BE2C (cell line): Measurements from ENCODE around the gene ENGASE.

Source experiments
- DNase-seq: peaks from one replicate; pipeline ENCODE4 v3.0.0-alpha.2; 2020
- H3K27me3 ChIP-seq: fragments of 250-450 bp; sonication (Bioruptor Pico); 2 replicates; pipeline ENCODE4 v1.5.1; 2020; ENCODE audit warnings: mild to moderate bottlenecking
- H3K36me3 ChIP-seq: fragments of 250-450 bp; sonication (Bioruptor Pico); 2 replicates; pipeline ENCODE4 v1.5.1; 2020; ENCODE audit warnings: mild to moderate bottlenecking
- H3K4me1 ChIP-seq: fragments of 250-450 bp; sonication (Bioruptor Pico); 2 replicates; pipeline ENCODE4 v1.5.1; 2020
- H3K4me3 ChIP-seq: 2 replicates; pipeline ENCODE4 v1.5.1; 2011; ENCODE audit warnings: low read depth, low read length
- H3K9me3 ChIP-seq: fragments of 250-450 bp; sonication (Bioruptor Pico); 2 replicates; pipeline ENCODE4 v1.5.1; 2020
- CTCF ChIP-seq: IDR thresholded peaks from 2 replicates; pipeline ENCODE4 v1.5.1; 2012; ENCODE audit warnings: mild to moderate bottlenecking, low read depth, low read length

ENGASE gene

DNA sequence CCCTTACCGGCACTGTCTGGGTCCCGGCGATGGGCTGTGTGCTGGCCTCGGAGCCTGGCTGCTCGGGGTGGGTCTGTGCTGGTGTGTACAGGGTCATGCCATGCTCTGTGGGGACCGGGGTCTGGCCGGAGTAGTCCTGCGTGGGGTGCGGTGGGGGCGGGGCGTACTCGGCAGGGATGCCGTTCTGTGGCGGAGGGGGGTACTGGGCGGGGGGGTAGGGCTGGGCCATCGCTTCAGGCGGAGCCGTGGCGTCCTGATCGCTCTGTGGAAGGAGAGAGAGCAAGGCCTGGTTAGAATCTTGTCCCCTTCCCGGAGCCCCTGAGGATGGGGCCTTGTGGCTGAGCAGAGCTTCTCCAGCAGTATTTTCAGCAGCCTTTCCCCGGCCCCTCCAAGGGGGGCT is 40.9 kb downstream of the ENGASE start:
- H3K4me1 ChIP-seq = peaks cover 13% of the 10 kb centered on the region
- no peak overlapping the region for H3K4me3 ChIP-seq
- H3K27me3 ChIP-seq = peaks cover 35% of the 10 kb centered on the region
- H3K9me3 ChIP-seq = no peaks in the 10 kb centered on the region
- H3K36me3 ChIP-seq = no peaks in the 10 kb centered on the region
- TF ChIP-seq CTCF = no peak
- no peak for DNase-seq

GRCh38 chr17:79116575-79117368 is 42.1 kb downstream of the ENGASE start:
- no peaks in the 10 kb centered on the region for H3K9me3 ChIP-seq
- H3K27me3 ChIP-seq = peaks cover 41% of the 10 kb centered on the region
- H3K4me1 ChIP-seq = peaks cover 13% of the 10 kb centered on the region
- no peak overlapping the region for H3K4me3 ChIP-seq
- no peak for DNase-seq
- no peak for TF ChIP-seq CTCF
- no peaks in the 10 kb centered on the region for H3K36me3 ChIP-seq

GRCh38 chr17:79117905-79118487 is 43.4 kb downstream of the ENGASE start:
- Histone ChIP-seq H3K36me3 (no peaks in the 10 kb centered on the region), H3K4me1 (peaks cover 13% of the 10 kb centered on the region), H3K27me3 (peaks cover 49% of the 10 kb centered on the region), H3K4me3 (no peak overlapping the region), H3K9me3 (no peaks in the 10 kb centered on the region)
- DNase-seq = no peak
- no peak for TF ChIP-seq CTCF

- peaks cover 13% of the 10 kb centered on the region for H3K4me1 ChIP-seq
- no peaks in the 10 kb centered on the region for H3K36me3 ChIP-seq
- H3K27me3 ChIP-seq = peaks cover 50% of the 10 kb centered on the region
- DNase-seq = no peak
- H3K4me3 ChIP-seq = no peak overlapping the region
- TF ChIP-seq CTCF = no peak
- H3K9me3 ChIP-seq = no peaks in the 10 kb centered on the region
Measured at GRCh38 chr17:79118924-79119323, 44.3 kb downstream of the ENGASE start.

- no peak for DNase-seq
- H3K36me3 ChIP-seq = no peaks in the 10 kb centered on the region
- peaks cover 62% of the 10 kb centered on the region for H3K27me3 ChIP-seq
- H3K4me3 ChIP-seq = no peak overlapping the region
- TF ChIP-seq CTCF = no peak
- no peaks in the 10 kb centered on the region for H3K9me3 ChIP-seq
- H3K4me1 ChIP-seq = peaks cover under 1% of the 10 kb centered on the region; the same call in 1 of the 2 replicates
Measured at GRCh38 chr17:79120259-79120658, 45.6 kb downstream of the ENGASE start.

- Histone ChIP-seq H3K27me3 (peaks cover 74% of the 10 kb centered on the region), H3K36me3 (no peaks in the 10 kb centered on the region), H3K4me3 (no peak overlapping the region), H3K9me3 (no peaks in the 10 kb centered on the region), H3K4me1 (no peaks in the 10 kb centered on the region)
- no peak for TF ChIP-seq CTCF
- DNase-seq = no peak
Measured at GRCh38 chr17:79123988-79124387, 49.4 kb downstream of the ENGASE start.
